ENCODE data around the gene XPNPEP1. TPM values are rescaled to one million over a fixed set of nuclear protein-coding genes. Genes with fewer than 3 reads are reported as not detected.

XPNPEP1 gene
- total RNA-seq, 1 experiment from 2014 or later: 89.2 TPM

Other genes starting within 250 kb of the XPNPEP1 start
- 43.9 and 294 TPM in 2 replicates for gene ADD3, start 84.5 kb upstream of the XPNPEP1 start, total RNA-seq (2014; rRNA removed; shearing (Covaris generic))